GM12801 (cell line): ENCODE data around the gene GDPD4.

Experiments
- CTCF ChIP-seq: IDR thresholded peaks from one replicate; pipeline ENCODE4 v1.5.1; 2011; ENCODE audit warnings: control low read depth; ENCODE audit not compliant: insufficient read length; ENCODE audit errors: extremely low read depth

Gene GDPD4

GRCh38 chr11:77324508-77324907 lies 23.0 kb upstream of the GDPD4 start:
- no peak for TF ChIP-seq CTCF

GRCh38 chr11:77322926-77323590 lies 21.6 kb upstream of the GDPD4 start:
- no peak for TF ChIP-seq CTCF

- no peak for TF ChIP-seq CTCF
Observed at GRCh38 chr11:77322506-77322905, 21.0 kb upstream of the GDPD4 start.

- no peak for TF ChIP-seq CTCF
Observed at GRCh38 chr11:77320351-77320750, 18.9 kb upstream of the GDPD4 start.

- TF ChIP-seq CTCF = no peak
Observed at GRCh38 chr11:77318600-77318999, 17.1 kb upstream of the GDPD4 start.

GRCh38 chr11:77316733-77317342 lies 15.4 kb upstream of the GDPD4 start:
- TF ChIP-seq CTCF = no peak

GRCh38 chr11:77312107-77312506 lies 10.6 kb upstream of the GDPD4 start:
- no peak for TF ChIP-seq CTCF
